HEK293 (cell line): Measurements from ENCODE around the gene CENPQ.

Source experiments
- CTCF ChIA-PET: fragments of 350-600 bp; formaldehyde crosslinking; extraction: SDS; loops from one replicate; lab custom pipeline; 2021; ENCODE audit warnings: antibody characterized with exemption; lab: Yijun Ruan, JAX
- POLR2A ChIA-PET: fragments of 300-600 bp; formaldehyde crosslinking; extraction: SDS; loops from one replicate; lab custom pipeline; 2020; ENCODE audit warnings: antibody characterized with exemption, inconsistent platforms; lab: Yijun Ruan, JAX
- H3K27ac ChIP-seq: fragments of 200-500 bp; sonication (Bioruptor generic); 2 replicates; pipeline ENCODE4 v1.5.1; 2014; ENCODE audit warnings: low read depth, low read length, control low read depth, inconsistent platforms; ENCODE audit errors: extremely low read depth
- H3K36me3 ChIP-seq, 2 experiments: fragments of 200-500 bp in 1 of 2; sonication (Bioruptor generic) in 1 of 2; 1 replicate in 1 of 2; 2 replicates in 1 of 2; pipeline ENCODE4 v1.5.1; 2014 to 2017; ENCODE audit warnings: inconsistent platforms in 2 of 2, low read length in 2 of 2; ENCODE audit not compliant: control insufficient read depth in 2 of 2, insufficient read depth in 1 of 2
- H3K4me1 ChIP-seq: fragments of 200-500 bp; sonication (Bioruptor generic); 2 replicates; pipeline ENCODE4 v1.5.1; 2014; ENCODE audit warnings: mild to moderate bottlenecking, low read length, inconsistent platforms; ENCODE audit not compliant: control insufficient read depth, insufficient read depth
- H3K4me3 ChIP-seq: 2 replicates; pipeline ENCODE4 v1.5.1; 2011; ENCODE audit warnings: low read depth, mild to moderate bottlenecking, control low read depth, low read length, moderate library complexity
- H3K9me3 ChIP-seq: fragments of 200-500 bp; sonication (Bioruptor generic); 2 replicates; pipeline ENCODE4 v1.5.1; 2014; ENCODE audit warnings: low read depth, low read length, inconsistent platforms; ENCODE audit not compliant: control insufficient read depth, insufficient read depth
- IKZF3 ChIP-seq: fragments of 450-650 bp; IDR thresholded peaks from 2 replicates; pipeline ENCODE4 v1.5.0; 2018; ENCODE audit warnings: missing biosample characterization, mild to moderate bottlenecking, missing genetic modification characterization, moderate library complexity
- SETDB1 ChIP-seq: IDR thresholded peaks from one replicate; pipeline ENCODE4 v1.6.1; 2017; ENCODE audit warnings: mild to moderate bottlenecking, low read length, moderate library complexity, mixed read lengths; ENCODE audit not compliant: insufficient read length
- YY2 ChIP-seq: fragments of 450-650 bp; formaldehyde crosslinking; IDR thresholded peaks from 2 replicates; pipeline ENCODE4 v1.5.1; 2016; ENCODE audit warnings: missing biosample characterization, missing genetic modification characterization
- ZIC2 ChIP-seq: fragments of 450-650 bp; formaldehyde crosslinking; IDR thresholded peaks from 2 replicates; pipeline ENCODE4 v1.5.1; 2016; ENCODE audit warnings: missing biosample characterization, missing genetic modification characterization
- ZNF23 ChIP-seq: fragments of 450-650 bp; formaldehyde crosslinking; IDR thresholded peaks from 2 replicates; pipeline ENCODE4 v1.5.1; 2016; ENCODE audit warnings: missing biosample characterization, missing genetic modification characterization, borderline replicate concordance
- ZNF24 ChIP-seq: fragments of 450-650 bp; formaldehyde crosslinking; IDR thresholded peaks from 2 replicates; pipeline ENCODE4 v1.5.1; 2016; ENCODE audit warnings: missing biosample characterization, missing genetic modification characterization
- ZNF248 ChIP-seq: fragments of 450-650 bp; formaldehyde crosslinking; IDR thresholded peaks from 2 replicates; pipeline ENCODE4 v1.5.1; 2017; ENCODE audit warnings: missing biosample characterization, missing genetic modification characterization
- ZNF623 ChIP-seq: fragments of 450-650 bp; formaldehyde crosslinking; IDR thresholded peaks from 2 replicates; pipeline ENCODE4 v1.5.1; 2016; ENCODE audit warnings: missing biosample characterization, missing genetic modification characterization
- ZNF664 ChIP-seq: fragments of 450-650 bp; formaldehyde crosslinking; IDR thresholded peaks from 2 replicates; pipeline ENCODE4 v1.5.1; 2016; ENCODE audit warnings: missing biosample characterization, missing genetic modification characterization
- ZNF777 ChIP-seq: fragments of 450-650 bp; formaldehyde crosslinking; IDR thresholded peaks from 2 replicates; pipeline ENCODE4 v1.5.1; 2017; ENCODE audit warnings: missing biosample characterization, missing genetic modification characterization, borderline replicate concordance
- TF ChIP-seq, protein P1 (sequence below): fragments of 450-650 bp; formaldehyde crosslinking; IDR thresholded peaks from 2 replicates; pipeline ENCODE4 v1.5.1; 2016; ENCODE audit warnings: missing biosample characterization, missing genetic modification characterization
- TF ChIP-seq, protein P2 (sequence below): fragments of 450-650 bp; IDR thresholded peaks from 2 replicates; pipeline ENCODE4 v1.5.1; 2018; ENCODE audit warnings: missing biosample characterization, mild to moderate bottlenecking, missing genetic modification characterization

CENPQ gene

DNA sequence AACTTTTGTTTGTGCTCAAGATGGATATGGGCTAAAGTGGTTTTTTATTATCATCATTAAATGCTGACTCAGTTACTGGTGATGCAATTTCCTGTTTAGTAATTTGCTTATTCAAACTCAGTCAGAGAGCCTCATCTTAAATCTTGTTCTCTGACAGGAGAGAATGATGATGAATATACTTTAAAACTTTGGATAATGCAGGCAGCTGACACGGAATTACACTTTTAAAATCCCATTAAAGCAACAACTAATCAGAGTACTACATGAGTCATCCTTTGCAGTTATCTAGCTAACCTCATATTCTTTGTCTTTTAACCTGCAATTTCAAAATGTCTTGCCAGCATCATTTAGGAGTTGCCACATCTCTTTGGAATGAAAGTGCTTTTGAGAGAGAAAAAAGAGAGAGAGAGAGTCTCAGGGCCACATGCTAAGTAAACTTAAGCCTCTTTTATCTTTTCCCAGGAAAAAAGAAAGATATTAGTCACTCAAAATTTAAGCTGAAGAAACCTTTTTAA, 78.1 kb downstream of the CENPQ start (continued):
- TF ChIP-seq YY2 (tag by site-specific recombination): peak; percentile 32; the same call in 1 of the 2 replicates
- peak; percentile 65; the same call in 1 of the 2 replicates for TF ChIP-seq IKZF3 (tag by site-specific recombination)
- TF ChIP-seq ZNF23 (tag by site-specific recombination): no peak
- TF ChIP-seq SETDB1: peak; percentile 23
- no peak for TF ChIP-seq ZIC2 (tag by site-specific recombination)
- TF ChIP-seq ZNF248 (tag by site-specific recombination): no peak
- TF ChIP-seq ZNF664 (tag by site-specific recombination): peak; percentile 40; the same call in 1 of the 2 replicates
- TF ChIP-seq, protein P1, sequence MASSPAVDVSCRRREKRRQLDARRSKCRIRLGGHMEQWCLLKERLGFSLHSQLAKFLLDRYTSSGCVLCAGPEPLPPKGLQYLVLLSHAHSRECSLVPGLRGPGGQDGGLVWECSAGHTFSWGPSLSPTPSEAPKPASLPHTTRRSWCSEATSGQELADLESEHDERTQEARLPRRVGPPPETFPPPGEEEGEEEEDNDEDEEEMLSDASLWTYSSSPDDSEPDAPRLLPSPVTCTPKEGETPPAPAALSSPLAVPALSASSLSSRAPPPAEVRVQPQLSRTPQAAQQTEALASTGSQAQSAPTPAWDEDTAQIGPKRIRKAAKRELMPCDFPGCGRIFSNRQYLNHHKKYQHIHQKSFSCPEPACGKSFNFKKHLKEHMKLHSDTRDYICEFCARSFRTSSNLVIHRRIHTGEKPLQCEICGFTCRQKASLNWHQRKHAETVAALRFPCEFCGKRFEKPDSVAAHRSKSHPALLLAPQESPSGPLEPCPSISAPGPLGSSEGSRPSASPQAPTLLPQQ (tag by site-specific recombination): peak; percentile 72; the same call in 1 of the 2 replicates
- TF ChIP-seq ZNF24: peak; percentile 94
- TF ChIP-seq ZNF623: peak; percentile 42; the same call in 1 of the 2 replicates
- TF ChIP-seq, protein P2, sequence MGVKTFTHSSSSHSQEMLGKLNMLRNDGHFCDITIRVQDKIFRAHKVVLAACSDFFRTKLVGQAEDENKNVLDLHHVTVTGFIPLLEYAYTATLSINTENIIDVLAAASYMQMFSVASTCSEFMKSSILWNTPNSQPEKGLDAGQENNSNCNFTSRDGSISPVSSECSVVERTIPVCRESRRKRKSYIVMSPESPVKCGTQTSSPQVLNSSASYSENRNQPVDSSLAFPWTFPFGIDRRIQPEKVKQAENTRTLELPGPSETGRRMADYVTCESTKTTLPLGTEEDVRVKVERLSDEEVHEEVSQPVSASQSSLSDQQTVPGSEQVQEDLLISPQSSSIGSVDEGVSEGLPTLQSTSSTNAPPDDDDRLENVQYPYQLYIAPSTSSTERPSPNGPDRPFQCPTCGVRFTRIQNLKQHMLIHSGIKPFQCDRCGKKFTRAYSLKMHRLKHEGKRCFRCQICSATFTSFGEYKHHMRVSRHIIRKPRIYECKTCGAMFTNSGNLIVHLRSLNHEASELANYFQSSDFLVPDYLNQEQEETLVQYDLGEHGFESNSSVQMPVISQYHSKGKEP (tag by site-specific recombination): peak; percentile 74
- TF ChIP-seq, all 188 proteins: peak for 72

DNA sequence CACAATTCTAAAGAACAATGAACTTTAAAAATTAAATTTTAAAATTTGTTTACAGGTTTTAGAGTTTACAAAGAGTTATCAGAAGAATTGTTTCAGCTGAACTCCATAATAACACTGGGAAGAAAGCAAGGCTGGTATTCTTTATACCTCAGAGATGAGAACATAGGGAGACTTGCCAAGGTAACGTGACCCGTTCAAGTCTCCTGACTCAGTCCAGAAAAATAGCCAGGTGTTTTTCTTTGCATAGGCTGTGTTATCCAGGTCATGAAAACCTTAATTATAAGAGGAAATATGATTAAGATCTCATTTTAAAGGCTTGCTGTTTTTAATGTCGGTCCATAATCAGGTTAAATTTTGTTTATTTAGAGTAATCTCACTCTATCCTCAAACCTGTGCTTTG, 78.8 kb downstream of the CENPQ start:
- H3K27ac ChIP-seq: peak overlapping the region; percentile 43; the same call in 1 of the 2 replicates

More for the DNA sequence above, 78.8 kb downstream of the CENPQ start:
- Histone ChIP-seq H3K4me3 (no peak overlapping the region), H3K4me1 (peaks cover 15% of the 10 kb centered on the region), H3K36me3 (no peaks in the 10 kb centered on the region), H3K9me3 (no peaks in the 10 kb centered on the region)
- ChIA-PET POLR2A (interaction anchor here (0.7 to 5.1 kb wide), 2 partner anchors 9 to 10 kb away, joined by 8 to 39 read pairs; partner anchors contain the start of gene C6orf141), CTCF (interaction anchor here (1.4 to 4.8 kb wide), 4 partner anchors 9 to 65 kb away, joined by 5 to 65 read pairs (median 12); partner anchors contain the start of gene C6orf141)
- no peak for TF ChIP-seq ZNF777 (tag by site-specific recombination)
